Retinal pigment epithelial cell (primary cell): ENCODE measurements around the gene ISOC1.

Source experiments
- DNase-seq: peaks from one replicate; pipeline ENCODE4 v3.0.0-alpha.2; 2010; ENCODE audit warnings: low read depth
- H3K4me3 ChIP-seq: 2 replicates; pipeline ENCODE4 v1.5.1; 2011; ENCODE audit warnings: mild to moderate bottlenecking, low read length, control low read depth, moderate library complexity
- CTCF ChIP-seq: conservative IDR thresholded peaks from 2 replicates; pipeline ENCODE4 v1.5.1; 2011; ENCODE audit warnings: low read depth, low read length, control low read depth, inconsistent platforms

ISOC1 gene

GRCh38 chr5:129113867-129114266 is 19.3 kb downstream of the ISOC1 start:
- no peak for DNase-seq
- TF ChIP-seq CTCF: peak; percentile 11
- no peak overlapping the region for H3K4me3 ChIP-seq

- H3K4me3 ChIP-seq: no peak overlapping the region
- no peak for DNase-seq
- no peak for TF ChIP-seq CTCF
Measured at GRCh38 chr5:129114539-129115193, 20.1 kb downstream of the ISOC1 start.

DNA sequence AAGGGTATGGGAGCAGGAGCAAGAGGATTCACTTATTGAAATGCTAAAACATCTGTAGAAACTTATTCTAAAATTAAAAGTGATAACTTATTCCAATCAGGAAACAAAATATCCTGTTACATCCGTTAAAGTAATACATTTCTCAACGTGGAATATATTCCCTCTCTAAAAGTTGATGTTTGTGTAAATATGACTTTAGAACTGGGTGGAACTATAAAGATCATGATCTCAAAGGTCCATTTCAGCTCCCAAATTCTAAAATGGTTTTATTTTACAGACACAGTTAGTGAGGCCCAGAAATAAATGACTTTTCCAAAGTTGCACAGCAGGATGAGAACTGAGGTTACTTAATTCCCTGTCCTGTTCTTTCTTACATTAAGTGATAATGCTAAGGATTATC is 21.1 kb downstream of the ISOC1 start:
- H3K4me3 ChIP-seq: no peak overlapping the region
- DNase-seq: no peak
- no peak for TF ChIP-seq CTCF

GRCh38 chr5:129116797-129117196 is 22.2 kb downstream of the ISOC1 start:
- TF ChIP-seq CTCF: no peak
- no peak overlapping the region for H3K4me3 ChIP-seq
- DNase-seq: no peak

DNA sequence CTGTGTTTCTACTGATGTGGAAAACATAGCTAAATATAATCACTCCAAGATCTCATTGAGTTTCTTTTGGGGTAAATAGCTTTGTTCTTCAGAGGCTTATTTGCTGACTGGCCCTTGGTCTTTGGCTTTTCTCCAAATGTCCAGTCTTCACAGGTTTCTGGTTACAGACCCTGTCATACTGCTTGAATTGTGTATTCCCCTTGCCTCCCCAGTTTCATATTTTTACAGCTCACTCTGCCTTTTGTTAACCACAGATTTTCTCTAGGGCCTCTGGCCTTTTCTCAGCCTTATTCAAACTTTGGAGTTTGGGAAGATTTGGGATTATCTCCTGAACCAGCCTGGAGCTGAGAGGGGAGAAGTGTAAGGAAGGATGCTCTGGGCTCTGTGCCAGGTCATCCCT is 23.9 kb downstream of the ISOC1 start:
- no peak for DNase-seq
- TF ChIP-seq CTCF: no peak
- H3K4me3 ChIP-seq: no peak overlapping the region

DNA sequence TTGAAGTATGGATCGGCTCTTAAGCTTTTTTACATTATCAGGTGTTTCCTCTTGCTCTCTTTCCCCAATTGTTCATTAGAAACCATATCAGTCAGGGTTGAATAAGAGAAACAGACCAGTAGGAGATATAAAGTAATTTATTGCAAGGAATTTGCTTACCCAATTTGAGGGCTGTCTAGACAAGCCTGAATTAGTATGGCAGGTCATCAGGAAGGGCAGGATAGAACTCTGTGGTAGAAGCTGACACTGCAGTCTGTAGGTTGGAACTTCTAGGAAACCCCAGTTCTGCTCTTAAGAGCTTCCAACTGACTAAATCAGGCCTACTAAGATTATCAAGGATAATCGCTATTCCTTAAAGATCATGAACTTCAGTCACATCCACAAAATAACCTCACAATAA is 24.3 kb downstream of the ISOC1 start:
- DNase-seq: no peak
- no peak overlapping the region for H3K4me3 ChIP-seq
- no peak for TF ChIP-seq CTCF

GRCh38 chr5:129120158-129120581 is 25.6 kb downstream of the ISOC1 start:
- TF ChIP-seq CTCF: no peak
- no peak for DNase-seq
- no peak overlapping the region for H3K4me3 ChIP-seq
